SIG-M5 treated with dmso at 0.1 percent for 504 hours (cell line): Measurements from ENCODE around the gene SHC3.
A peak's percentile ranks its signal among the peaks of the same experiment; 100 is the strongest.

Experiments used
- DNase-seq: peaks from one replicate; lab custom pipeline; 2025; ENCODE audit not compliant: unreplicated experiment; lab: John Stamatoyannopoulos, UW

Gene SHC3

DNA sequence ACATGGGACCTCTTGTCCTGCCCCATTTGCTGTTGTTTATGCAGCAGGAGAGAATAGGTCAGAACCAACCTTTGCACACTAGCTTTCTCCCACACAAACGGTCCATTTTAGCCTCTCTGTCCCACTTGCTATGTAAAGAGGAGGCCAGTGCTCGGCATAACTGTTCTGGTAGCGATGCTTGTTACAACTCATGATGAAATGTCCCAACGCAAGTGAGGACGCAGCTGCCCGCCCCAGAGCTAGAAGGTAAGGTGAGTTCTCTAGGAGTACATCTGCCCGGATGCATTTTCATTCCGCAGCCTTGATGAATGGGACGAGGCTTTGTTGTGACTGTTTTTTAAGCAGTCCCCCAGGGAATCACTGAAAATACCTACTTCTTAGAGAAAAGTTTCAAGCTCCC, 173.3 kb downstream of the SHC3 start:
- no peak for DNase-seq

DNA sequence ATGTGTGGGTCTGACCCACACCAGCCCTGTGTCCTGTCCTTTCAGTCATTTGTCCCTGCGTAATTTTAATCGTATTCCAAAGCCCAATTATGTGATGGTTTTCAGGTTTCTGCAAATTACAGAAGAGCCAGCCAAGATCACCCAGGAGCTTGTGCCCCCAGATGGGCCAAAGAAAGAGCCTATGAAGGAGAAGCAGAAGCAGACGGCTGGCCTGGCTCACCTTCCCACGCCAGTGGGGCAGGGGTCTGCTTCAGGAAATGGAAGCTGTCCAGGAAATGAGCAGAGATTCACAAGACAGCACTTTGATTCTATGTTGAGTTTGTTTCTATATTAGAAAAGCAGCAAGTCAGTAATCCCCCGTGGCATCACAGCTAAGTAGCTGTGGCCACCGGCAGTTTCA, 175.6 kb downstream of the SHC3 start:
- DNase-seq = no peak

DNA sequence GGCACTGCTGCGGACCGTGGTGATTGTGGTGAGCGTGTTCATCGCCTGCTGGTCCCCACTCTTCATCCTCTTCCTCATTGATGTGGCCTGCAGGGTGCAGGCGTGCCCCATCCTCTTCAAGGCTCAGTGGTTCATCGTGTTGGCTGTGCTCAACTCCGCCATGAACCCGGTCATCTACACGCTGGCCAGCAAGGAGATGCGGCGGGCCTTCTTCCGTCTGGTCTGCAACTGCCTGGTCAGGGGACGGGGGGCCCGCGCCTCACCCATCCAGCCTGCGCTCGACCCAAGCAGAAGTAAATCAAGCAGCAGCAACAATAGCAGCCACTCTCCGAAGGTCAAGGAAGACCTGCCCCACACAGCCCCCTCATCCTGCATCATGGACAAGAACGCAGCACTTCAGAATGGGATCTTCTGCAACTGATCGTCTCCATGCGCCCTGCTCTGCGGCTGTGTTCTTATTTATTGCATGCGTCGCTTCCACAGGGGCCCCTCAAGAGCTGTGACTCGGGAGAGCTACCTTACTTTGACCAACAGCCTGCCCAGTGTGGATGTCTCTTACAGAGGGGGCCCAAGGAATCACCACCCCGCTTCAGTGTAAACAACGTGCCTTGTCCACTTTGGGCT, 176.6 kb downstream of the SHC3 start:
- no peak for DNase-seq

DNA sequence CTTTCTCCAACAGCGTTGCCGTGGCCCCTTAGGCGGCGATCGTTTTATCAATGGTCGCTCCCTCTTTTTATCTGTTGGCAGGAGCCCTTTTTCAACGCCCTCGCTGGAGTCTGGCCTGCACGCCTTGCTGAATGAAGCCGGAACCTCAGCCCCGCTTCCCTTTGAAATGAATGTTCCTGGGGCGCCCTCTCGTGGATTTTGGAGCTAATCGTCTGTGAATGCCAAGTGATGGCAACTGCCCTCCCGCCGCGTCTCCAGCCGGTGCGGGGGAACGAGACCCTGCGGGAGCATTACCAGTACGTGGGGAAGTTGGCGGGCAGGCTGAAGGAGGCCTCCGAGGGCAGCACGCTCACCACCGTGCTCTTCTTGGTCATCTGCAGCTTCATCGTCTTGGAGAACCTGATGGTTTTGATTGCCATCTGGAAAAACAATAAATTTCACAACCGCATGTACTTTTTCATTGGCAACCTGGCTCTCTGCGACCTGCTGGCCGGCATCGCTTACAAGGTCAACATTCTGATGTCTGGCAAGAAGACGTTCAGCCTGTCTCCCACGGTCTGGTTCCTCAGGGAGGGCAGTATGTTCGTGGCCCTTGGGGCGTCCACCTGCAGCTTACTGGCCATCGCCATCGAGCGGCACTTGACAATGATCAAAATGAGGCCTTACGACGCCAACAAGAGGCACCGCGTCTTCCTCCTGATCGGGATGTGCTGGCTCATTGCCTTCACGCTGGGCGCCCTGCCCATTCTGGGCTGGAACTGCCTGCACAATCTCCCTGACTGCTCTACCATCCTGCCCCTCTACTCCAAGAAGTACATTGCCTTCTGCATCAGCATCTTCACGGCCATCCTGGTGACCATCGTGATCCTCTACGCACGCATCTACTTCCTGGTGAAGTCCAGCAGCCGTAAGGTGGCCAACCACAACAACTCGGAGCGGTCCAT, 177.4 kb downstream of the SHC3 start:
- DNase-seq = peak; percentile 47

DNA sequence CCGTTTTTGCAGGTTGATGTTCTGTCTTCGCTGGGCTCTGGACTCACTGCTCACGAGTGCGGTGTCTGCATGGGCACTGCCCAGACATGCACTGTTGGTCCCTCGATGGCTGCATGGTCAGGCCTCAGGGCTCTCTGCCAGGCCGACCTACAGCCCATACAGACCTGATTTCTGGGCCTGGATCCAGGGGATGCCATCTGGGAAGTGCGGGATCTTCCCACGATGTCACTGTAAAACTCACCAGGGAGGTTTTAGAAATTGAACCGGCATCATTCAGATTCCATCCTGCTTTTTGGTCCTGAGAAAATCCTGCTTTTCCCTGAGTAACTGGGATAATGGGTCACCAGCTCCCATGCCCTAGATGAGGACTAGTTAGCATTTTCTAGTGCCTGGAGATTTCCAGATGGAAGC, 178.2 kb downstream of the SHC3 start:
- DNase-seq = no peak

DNA sequence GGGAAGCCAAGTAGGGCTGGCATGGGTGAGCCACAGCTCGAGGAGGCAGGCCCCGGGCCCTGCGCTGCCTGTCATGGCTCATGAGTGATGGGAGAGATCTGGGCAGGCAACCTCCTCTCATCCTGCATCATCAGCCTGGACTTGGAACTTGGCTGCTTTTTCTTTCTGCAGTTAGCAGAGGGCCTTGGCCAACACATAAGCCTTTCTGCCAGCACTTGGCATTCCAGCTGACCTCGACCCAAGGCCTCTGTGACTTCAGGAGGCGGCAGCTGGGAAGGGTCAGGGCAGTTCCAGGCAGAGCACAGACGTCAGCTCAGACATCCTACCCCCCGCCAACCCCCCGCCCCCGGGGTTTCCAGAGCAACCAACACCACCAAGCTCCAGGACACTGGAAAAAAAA, 179.7 kb downstream of the SHC3 start:
- DNase-seq = no peak

DNA sequence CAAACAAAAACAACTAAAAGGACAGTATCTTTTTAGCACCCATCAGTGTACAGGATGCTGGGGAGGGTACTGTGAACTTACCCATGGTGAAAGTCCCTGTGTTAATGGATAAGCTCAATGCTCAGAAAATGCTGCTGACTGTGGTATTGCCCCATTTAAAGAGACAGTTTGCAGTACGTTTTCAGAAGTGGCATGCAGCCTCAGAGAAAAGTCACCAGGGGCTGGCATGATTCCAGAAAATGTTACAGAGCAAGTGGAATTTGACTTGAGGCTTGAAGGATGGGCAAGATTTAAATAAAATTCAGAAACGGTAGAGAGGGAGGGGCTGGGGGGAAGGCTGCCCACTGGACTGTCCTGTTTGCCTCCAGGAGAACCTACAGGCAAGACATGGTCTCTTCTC, 180.1 kb downstream of the SHC3 start:
- DNase-seq = no peak

DNA sequence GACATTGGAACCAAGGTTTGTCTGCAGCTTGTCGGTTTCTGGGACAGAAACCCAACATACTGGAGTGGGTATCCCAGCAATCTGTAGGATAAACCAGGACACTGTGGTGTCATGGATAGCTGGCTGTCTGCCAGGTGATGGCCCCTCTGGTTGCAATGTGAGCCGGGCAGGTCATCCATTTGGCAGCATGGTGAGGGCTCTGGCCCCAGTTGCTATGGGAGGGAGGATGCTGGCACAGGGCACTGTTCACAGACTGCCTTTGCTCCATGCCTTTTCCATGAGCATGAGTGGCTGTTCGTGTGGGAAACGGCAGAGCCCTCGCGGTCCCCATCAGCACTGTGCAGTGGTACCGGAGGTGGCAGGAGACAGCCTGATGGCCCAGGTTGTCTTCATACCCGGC, 181.0 kb downstream of the SHC3 start:
- DNase-seq = no peak

DNA sequence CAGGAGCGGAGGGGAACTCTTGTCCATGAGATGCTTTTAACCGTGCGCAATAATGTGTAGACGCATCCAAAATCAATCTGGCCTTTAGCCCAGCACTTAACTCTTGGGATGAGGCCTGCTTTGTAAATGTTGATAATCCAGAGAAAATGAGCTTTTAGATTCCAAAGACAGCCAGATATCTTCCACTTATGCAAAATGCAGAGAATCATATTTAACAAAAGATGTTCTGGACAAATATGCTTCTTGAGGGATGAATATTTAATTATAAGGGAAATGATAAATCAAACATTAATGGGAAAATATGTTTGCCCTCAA, 181.7 kb downstream of the SHC3 start:
- no peak for DNase-seq

DNA sequence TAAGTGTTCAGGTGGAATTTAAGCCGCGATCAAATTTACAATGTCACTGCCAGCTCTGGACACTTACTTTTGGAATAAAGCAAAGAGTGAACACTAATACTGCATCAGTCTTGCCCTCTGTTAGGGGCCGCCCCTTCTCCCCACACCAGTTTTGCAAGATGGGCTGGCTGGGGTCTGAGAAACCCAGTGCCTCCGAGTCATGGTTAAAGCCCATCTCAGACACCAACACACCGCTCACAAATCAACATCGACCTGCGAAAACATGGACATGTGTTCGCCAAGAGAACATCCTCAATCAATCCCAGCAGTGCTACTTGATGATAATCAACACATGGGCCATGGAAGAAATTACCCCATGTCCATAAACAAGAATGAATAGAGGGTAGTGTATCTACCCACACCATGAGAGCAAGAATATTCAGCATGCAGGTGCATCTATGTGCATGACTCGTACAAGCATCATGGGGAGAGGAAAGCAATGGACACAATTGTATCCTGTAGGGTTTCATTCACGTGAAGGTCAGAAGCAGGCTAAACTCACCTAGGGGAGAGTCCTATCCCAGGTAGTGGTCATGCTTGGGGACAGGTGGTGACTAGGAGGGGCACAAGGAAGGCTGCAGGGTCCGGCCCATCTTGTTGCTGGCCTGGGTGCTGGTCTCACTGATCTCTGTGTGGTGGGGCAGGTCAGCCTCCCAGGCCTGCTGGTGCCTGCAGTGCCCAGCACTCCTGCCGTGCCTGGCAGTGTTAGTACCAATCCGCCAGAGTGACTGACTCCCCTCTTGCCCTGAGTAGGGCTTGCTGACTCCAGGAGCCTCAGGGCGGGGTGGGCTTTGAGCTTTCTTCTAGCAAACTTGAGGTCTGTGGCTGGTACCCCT, 182.3 kb downstream of the SHC3 start:
- DNase-seq = no peak

DNA sequence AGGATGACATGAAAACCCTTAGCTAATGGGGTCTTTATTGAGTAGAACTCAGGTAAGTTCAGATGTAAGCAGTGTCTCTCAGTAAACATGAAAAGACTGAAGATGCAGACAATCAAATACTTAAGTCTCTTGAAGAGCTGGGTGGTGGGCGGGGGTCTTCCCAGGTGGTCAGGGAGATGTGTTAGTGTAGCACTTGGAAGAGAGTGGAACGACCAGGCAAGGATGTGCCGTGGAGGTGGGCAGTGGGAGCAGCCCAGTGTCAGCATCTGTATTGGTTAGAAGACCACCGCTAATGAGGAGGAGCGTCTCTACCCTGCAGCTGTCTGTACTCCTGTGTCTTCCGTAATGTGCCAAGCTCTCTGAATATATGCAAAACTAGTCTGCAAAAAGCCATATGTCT, 183.0 kb downstream of the SHC3 start:
- no peak for DNase-seq

DNA sequence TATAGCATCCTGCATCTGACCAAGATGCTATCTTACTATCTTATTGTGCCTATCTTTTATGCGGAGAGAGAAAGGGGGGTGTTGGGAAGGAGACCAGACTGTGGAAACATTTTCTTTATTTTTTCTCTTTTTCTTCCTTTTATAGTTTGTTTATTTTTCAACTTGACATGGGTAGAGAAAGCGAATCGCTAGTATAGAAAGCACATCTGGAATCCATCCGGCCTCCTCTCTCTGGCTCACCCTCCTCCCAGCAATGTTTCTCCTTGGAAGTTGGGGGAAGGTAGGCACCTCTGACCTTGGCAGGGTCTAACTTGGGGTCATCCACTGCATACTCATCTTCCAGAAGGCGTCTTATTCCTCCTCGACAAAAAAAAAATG, 183.4 kb downstream of the SHC3 start:
- DNase-seq = no peak

DNA sequence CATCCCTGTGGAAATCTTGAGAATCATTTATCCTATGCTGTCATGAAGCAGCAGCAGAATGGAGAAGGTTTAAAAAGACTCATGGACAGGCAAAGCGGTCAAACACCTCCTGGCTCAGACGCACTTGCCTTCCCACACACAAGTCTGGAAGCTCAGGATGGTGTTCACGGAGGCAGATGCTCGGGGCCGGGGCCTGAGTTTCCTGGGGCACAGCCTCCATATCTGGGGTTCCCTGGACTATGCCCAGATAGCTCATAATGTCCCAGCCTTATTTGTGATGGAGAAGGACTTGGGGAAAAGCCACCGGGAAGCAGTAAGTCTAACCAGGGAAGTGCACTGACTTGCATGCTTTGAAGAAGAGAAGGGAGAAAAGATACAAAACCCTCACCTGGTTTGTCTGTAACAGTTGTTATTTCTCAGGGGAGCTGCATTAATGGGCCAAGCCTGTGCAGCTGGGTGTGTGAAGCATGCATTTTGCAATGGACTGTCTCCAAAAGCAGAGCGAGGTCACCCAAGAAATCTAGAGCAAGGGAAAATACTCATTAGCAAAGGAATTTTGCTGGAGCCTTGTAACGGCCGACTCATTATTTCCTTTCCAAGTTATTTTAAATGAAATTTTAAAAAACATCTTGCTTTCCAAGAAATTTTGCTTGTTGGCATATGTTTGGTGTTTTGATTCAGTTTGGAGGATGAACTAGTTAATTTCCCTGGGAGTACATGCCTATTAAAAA, 184.0 kb downstream of the SHC3 start:
- DNase-seq = no peak

DNA sequence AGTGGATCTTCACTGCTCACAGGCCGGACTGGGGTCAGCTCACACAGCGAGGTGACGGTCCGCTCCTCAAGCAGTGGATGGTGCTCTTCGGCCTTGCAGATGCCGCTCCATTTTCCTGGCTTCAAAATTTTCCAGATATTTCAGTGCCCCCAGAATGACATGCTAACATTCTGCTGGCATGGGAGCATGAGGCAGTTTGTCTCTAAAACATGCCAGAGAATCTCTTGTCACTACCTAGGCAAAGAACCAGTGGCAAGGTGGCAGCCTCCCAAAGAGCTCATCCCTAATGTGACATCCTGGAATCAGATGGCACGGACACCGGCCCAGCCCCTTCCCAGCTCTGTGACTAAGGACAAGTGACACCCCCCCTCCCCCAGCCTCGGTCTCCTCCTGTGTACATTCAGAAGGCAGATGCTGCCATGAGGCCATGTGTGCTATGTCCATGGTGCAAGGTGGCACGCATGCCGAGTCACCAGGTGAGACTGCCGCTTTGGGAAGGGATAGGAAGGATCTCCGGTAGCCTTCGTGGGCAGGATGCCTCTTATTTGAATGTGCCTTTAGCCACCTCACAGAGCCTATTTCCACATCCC, 184.7 kb downstream of the SHC3 start:
- no peak for DNase-seq

DNA sequence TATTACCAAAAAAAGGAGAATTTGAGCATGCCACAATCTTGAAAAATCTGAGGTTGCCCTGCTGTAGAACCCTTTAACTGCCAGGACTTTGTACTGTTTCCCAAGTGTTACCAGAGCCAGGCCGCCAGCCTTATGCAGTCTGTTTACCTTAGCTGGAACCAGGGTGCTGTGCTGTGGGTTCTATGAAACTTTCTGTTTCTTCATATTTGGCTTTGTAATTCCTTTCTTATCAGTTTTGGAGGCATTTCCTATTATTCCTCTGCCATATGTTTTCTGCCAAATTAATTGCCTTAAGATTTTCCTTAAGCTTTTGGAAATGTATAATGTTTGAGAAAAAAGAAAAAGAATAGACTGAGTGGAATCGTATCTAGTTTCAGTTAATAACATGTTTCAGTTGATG, 185.3 kb downstream of the SHC3 start:
- DNase-seq = no peak

DNA sequence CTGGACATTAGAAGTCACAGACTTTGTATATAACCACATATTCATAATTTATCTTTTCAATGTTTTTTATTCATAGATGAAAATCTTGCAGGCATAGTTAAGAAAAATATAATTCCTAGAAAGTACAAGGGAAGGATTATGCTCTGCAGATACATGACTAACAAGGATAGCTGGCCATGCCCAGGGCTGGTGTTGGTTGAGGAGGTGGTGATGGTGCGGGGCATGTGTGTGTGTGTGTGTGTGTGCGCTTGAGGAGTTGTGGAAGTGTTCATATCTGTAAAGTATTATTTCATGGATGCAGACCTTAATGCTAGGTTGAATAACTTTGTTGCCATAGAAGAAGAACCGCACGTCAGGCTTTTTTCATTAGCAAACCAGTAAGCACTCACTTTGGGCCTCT, 186.1 kb downstream of the SHC3 start:
- DNase-seq = no peak

DNA sequence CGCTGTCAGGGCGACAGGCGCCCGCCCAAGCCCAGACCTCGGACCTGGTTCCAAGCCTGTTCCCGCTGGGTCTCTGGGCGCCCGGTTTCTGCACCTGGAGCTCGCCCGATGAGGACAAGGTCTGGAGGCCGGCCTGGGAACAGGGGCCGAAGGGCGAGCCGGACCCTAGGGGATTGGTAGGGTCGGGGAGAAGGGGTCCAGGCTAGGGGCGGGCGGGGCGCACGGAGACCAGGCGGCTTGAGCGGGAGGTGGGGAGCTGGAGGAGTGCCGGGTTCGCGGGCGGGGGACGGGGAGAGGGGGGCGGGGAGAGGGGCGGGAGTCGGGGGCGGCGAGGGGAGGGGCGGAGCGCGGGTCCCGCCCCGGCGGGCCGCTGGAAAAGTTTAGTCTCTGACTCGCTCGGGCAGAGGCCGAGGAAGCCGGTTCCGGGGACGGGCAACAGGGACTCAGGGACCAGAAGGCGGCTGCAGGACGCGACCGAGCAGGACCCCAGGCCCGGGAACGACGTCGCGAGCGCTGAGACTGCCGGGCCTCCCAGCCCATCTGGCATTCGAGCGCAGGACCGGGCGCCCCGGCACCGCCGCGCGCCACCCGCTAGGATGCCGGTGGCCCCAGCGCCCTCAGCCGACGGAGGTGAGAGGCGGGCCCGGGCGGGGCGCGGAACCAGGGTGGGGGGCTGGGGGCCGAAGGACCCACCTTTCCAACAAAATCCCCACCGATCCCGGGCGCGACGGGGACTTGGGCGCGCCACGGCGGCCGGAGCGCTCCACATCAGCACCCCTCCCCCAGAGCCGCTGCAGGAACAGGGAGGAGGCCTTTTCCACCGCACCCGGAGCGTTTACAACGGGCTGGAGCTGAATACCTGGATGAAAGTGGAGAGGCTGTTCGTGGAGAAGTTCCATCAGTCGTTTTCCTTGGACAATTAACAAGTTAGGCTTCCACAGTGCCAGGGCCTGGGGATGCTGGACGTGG, 187.3 kb downstream of the SHC3 start, which contains the start of gene S1PR3:
Gene S1PR3 (plus strand): TSS at position 403 of the 969 bp plus-strand sequence. CDS start 9,733 bp downstream, outside the sequence.
- DNase-seq = peak; percentile 54

DNA sequence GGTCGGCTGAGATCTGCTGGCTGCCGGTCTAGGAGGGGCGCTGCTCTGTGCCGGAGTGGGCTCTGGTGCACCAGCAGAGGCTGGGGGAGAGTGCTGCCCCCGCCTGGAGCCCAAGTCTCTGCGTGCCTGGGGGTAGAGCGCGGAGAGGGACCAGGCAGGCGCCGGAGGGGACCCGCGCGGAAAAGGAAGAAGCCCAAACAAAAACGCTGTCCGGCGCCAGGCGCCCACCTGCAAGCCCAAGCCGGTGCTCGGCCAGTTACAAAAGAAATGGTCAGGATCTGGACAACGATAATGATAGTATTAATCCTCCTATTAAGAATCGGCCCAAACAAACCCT, 187.9 kb downstream of the SHC3 start:
- peak; percentile 25 for DNase-seq

DNA sequence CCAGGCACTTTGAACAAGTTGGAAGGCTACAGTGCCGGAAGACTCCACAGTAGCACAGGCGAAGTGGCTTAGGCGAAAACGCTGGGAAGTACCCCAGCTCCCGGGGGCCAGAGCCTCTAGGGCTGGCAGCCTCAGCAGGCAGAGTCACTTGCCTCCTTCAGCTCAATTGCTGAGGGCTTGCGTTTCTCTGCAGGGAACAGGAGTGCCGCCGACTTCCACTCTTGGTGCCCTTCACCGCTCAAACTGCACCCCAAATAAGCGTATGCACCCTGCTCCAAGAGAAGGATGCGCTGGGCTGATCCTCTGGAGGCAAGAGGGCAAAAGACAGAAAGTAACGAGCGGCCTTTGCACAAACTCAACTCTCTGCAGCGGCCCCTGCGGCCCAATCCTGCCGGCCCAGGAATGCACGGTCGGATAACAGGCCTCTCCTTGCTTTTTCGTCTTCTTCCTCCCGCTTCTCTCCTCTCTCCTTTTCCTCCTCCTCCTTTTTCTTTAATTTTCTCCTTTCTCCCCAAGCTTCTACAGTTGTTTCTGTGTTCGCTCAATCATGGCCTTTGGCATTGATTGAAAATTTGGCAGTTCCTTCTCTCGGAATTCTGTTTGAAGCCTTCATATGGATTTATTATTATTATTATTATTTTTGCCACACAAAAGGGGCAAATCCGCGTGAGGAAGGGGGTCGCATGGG, 188.4 kb downstream of the SHC3 start:
- DNase-seq = no peak
